ENCODE results near the gene CLIC1. TPM values are rescaled to one million over a fixed set of nuclear protein-coding genes. Genes with fewer than 3 reads are reported as not detected.

CLIC1 gene
- total and polyA plus RNA-seq, 10 of the 15 experiments (the other 5 are each of a cell fraction or from before 2014, with no cell fraction given), result 446 to 1,266 (median 636) TPM

DNA sequence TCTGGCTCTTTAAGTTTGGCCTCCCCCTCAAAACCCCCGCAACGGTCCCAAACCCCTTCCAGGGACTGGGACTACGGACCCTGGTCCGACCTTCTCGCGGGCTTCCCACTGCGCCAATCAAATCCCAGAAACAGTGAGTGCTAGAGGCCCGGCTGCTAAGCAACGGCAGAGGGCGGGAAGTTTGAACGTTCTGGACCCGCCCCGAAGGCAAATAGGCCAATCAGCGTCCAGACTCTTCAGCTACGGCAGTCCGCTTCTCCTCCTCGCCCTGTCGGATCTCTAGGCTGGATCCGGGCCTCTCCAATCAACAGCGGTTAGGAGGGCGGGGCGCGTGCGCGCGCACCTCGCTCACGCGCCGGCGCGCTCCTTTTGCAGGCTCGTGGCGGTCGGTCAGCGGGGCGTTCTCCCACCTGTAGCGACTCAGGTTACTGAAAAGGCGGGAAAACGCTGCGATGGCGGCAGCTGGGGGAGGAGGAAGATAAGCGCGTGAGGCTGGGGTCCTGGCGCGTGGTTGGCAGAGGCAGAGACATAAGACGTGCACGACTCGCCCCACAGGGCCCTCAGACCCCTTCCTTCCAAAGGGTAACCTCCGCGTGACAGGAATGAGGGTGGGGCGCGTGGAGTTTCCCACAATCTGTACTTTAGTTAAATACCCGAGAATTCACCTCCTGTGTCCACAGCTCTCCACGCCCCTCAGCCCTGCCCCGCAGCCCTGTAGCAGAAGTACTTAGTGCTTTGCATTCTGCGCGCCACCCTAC, 3.5 kb upstream of the CLIC1 start, which contains the start of gene MSH5 (continued):
- TF ChIP-seq MAX (IDR thresholded peaks at IDR 0.05; ENCODE audit: low read depth, low read length) (peak; percentile 91), POLR2AphosphoS2 (IDR thresholded peaks at IDR 0.05; ENCODE audit: low read depth, low read length) (no peak), IKZF1 (conservative IDR thresholded peaks at IDR 0.05) (peak; percentile 74), MYC (IDR thresholded peaks at IDR 0.05; ENCODE audit: insufficient read depth, insufficient read length, insufficient replicate concordance, low read length, severe bottlenecking) (peak; percentile 30), RELA (IDR thresholded peaks at IDR 0.05; ENCODE audit: borderline replicate concordance, partially characterized antibody) (peak; percentile 11), DPF2 (IDR thresholded peaks at IDR 0.05) (peak; percentile 44; the same call in 1 of the 2 replicates), MXI1 (IDR thresholded peaks at IDR 0.05; ENCODE audit: low read depth, low read length) (peak; percentile 91), NR2C2 (IDR thresholded peaks at IDR 0.05; ENCODE audit: borderline replicate concordance, control insufficient read depth, insufficient read length, low read depth) (no peak), POU2F2 (IDR thresholded peaks at IDR 0.05; ENCODE audit: borderline replicate concordance, low read depth, low read length) (0 out of 3 replicates have a peak, but pooled peaks have one; percentile 4), RAD51 (IDR thresholded peaks at IDR 0.05) (no peak), CBFB (IDR thresholded peaks at IDR 0.05; ENCODE audit: low read depth) (peak; percentile 37), BACH1 (IDR thresholded peaks at IDR 0.05; ENCODE audit: borderline replicate concordance) (peak; percentile 60; the same call in 1 of the 2 replicates)
- TF ChIP-seq, protein P1, sequence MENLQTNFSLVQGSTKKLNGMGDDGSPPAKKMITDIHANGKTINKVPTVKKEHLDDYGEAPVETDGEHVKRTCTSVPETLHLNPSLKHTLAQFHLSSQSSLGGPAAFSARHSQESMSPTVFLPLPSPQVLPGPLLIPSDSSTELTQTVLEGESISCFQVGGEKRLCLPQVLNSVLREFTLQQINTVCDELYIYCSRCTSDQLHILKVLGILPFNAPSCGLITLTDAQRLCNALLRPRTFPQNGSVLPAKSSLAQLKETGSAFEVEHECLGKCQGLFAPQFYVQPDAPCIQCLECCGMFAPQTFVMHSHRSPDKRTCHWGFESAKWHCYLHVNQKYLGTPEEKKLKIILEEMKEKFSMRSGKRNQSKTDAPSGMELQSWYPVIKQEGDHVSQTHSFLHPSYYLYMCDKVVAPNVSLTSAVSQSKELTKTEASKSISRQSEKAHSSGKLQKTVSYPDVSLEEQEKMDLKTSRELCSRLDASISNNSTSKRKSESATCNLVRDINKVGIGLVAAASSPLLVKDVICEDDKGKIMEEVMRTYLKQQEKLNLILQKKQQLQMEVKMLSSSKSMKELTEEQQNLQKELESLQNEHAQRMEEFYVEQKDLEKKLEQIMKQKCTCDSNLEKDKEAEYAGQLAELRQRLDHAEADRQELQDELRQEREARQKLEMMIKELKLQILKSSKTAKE (IDR thresholded peaks at IDR 0.05; ENCODE audit: low read depth, poor library complexity, severe bottlenecking), result no peak
- TF ChIP-seq, protein P2, sequence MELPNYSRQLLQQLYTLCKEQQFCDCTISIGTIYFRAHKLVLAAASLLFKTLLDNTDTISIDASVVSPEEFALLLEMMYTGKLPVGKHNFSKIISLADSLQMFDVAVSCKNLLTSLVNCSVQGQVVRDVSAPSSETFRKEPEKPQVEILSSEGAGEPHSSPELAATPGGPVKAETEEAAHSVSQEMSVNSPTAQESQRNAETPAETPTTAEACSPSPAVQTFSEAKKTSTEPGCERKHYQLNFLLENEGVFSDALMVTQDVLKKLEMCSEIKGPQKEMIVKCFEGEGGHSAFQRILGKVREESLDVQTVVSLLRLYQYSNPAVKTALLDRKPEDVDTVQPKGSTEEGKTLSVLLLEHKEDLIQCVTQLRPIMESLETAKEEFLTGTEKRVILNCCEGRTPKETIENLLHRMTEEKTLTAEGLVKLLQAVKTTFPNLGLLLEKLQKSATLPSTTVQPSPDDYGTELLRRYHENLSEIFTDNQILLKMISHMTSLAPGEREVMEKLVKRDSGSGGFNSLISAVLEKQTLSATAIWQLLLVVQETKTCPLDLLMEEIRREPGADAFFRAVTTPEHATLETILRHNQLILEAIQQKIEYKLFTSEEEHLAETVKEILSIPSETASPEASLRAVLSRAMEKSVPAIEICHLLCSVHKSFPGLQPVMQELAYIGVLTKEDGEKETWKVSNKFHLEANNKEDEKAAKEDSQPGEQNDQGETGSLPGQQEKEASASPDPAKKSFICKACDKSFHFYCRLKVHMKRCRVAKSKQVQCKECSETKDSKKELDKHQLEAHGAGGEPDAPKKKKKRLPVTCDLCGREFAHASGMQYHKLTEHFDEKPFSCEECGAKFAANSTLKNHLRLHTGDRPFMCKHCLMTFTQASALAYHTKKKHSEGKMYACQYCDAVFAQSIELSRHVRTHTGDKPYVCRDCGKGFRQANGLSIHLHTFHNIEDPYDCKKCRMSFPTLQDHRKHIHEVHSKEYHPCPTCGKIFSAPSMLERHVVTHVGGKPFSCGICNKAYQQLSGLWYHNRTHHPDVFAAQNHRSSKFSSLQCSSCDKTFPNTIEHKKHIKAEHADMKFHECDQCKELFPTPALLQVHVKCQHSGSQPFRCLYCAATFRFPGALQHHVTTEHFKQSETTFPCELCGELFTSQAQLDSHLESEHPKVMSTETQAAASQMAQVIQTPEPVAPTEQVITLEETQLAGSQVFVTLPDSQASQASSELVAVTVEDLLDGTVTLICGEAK (IDR thresholded peaks at IDR 0.05; ENCODE audit: borderline replicate concordance), result peak; percentile 38; the same call in 1 of the 2 replicates
- TF ChIP-seq, protein P3, sequence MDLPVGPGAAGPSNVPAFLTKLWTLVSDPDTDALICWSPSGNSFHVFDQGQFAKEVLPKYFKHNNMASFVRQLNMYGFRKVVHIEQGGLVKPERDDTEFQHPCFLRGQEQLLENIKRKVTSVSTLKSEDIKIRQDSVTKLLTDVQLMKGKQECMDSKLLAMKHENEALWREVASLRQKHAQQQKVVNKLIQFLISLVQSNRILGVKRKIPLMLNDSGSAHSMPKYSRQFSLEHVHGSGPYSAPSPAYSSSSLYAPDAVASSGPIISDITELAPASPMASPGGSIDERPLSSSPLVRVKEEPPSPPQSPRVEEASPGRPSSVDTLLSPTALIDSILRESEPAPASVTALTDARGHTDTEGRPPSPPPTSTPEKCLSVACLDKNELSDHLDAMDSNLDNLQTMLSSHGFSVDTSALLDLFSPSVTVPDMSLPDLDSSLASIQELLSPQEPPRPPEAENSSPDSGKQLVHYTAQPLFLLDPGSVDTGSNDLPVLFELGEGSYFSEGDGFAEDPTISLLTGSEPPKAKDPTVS (IDR thresholded peaks at IDR 0.05; ENCODE audit: low read depth, low read length), result no peak

All from GM12878 (cell line).